HG02642 (cell line): ENCODE data around the gene TP53I11.

ENCODE experiments used
- ATAC-seq: cut with Tn5 transposase; IDR thresholded peaks from one replicate; pipeline ENCODE4 v1.9.1; 2021; ENCODE audit warnings: mild to moderate bottlenecking; ENCODE audit not compliant: unreplicated experiment, poor library complexity

Gene TP53I11

GRCh38 chr11:44917741-44918140 lies 32.9 kb downstream of the TP53I11 start:
- ATAC-seq, result no peak

GRCh38 chr11:44916801-44917385 lies 33.8 kb downstream of the TP53I11 start:
- no peak for ATAC-seq

GRCh38 chr11:44916331-44916730 lies 34.4 kb downstream of the TP53I11 start:
- no peak for ATAC-seq

- no peak for ATAC-seq
Observed at GRCh38 chr11:44915621-44916020, 35.1 kb downstream of the TP53I11 start.

- ATAC-seq, result no peak
Observed at GRCh38 chr11:44915004-44915403, 35.7 kb downstream of the TP53I11 start.

GRCh38 chr11:44914105-44914504 lies 36.6 kb downstream of the TP53I11 start:
- no peak for ATAC-seq

- no peak for ATAC-seq
Observed at GRCh38 chr11:44913502-44913901, 37.2 kb downstream of the TP53I11 start.

GRCh38 chr11:44912270-44912987 lies 38.3 kb downstream of the TP53I11 start:
- no peak for ATAC-seq

GRCh38 chr11:44911029-44911814 lies 39.5 kb downstream of the TP53I11 start:
- peak; percentile 71 for ATAC-seq

- ATAC-seq, result no peak
Observed at GRCh38 chr11:44910591-44910990, 40.1 kb downstream of the TP53I11 start.

GRCh38 chr11:44909557-44909956 lies 41.1 kb downstream of the TP53I11 start:
- no peak for ATAC-seq

GRCh38 chr11:44906649-44907048 lies 44.0 kb downstream of the TP53I11 start:
- no peak for ATAC-seq

- ATAC-seq, result no peak
Observed at GRCh38 chr11:44905131-44905866, 45.4 kb downstream of the TP53I11 start.

- no peak for ATAC-seq
Observed at GRCh38 chr11:44904261-44905020, 46.2 kb downstream of the TP53I11 start.

- no peak for ATAC-seq
Observed at GRCh38 chr11:44903518-44903917, 47.2 kb downstream of the TP53I11 start.

GRCh38 chr11:44903035-44903434 lies 47.6 kb downstream of the TP53I11 start:
- ATAC-seq, result no peak

- no peak for ATAC-seq
Observed at GRCh38 chr11:44901786-44902185, 48.9 kb downstream of the TP53I11 start.

GRCh38 chr11:44901120-44901633 lies 49.5 kb downstream of the TP53I11 start:
- ATAC-seq, result no peak

- ATAC-seq, result no peak
Observed at GRCh38 chr11:44899959-44900358, 50.7 kb downstream of the TP53I11 start.
